ENCODE data around the gene PRAF2.

The PRAF2 gene

GRCh38 chrX:49041744-49042580, 31.8 kb downstream of the PRAF2 start:
- no peak for DNase-seq

DNA sequence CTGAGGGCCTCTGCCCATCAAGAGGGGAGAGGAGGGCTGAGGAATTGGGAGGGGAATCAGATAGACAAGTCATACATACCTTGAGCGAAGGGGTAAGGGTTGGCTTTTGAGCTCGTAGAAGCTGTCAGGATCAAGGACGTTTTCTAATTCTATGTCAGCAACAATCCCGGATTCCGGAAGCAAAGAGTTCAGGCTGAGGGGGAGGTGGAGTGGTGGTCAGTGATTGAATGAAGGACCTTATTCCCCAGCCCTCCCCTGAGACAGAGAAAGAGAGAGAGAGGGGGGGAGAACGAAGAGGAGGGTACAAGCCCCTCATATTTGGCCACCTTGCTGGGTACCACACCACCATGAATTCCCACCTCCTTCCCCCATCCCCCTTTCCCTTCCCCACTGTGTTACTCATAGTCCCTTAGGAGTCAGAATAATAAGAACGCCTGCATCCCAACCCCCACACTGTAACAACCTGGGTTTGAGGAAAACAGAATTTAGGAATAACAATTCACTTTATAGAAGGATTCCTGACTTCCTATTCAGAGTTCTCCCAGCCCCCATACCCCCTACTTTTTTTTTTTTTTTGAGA, 33.3 kb downstream of the PRAF2 start:
- no peak for DNase-seq

GRCh38 chrX:49039598-49040375, 34.0 kb downstream of the PRAF2 start:
- no peak for DNase-seq

DNA sequence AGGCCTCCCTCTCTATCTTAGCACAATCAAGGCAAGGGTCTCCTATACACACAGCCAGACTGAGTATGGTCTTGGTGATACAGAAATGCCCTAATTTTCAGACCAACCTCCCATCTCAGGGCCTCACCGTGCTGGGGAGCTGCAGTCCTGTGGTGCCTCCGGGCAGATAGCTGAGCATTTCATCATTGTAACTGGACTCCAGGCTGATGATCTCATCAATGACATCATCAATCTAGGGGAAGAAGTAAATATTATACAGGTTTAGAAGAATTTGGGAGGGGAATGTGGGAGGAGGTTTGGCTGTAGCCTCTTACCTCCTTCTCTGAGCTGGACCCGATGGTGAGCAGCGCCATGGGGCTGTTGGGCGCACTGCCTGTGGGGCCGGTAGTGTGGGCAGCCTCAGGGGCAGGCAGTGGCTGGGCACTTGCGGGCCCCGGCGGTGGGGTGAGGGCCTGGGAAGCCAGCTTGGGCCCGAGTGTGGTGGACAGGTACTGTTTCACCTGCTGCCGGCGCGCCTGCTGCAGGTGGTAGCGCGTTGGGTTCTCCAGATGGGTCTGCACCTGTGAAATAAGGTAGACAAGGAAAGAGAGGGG, 35.8 kb downstream of the PRAF2 start:
- DNase-seq = no peak

- DNase-seq = no peak
These were observed 43.5 kb downstream of the PRAF2 start for GRCh38 chrX:49030283-49030682.

- DNase-seq = no peak
These were observed 43.9 kb downstream of the PRAF2 start for GRCh38 chrX:49029876-49030275.

All from NCI-H1092 (cell line).